Smooth muscle cell (in vitro differentiated cells): ENCODE measurements around the gene AGAP5. TPM values are rescaled to one million over a fixed set of nuclear protein-coding genes. Genes with fewer than 3 reads are reported as not detected.
"Not testable (repeated sequence)": the region's sequence is repeated elsewhere in the genome, so short reads cannot be mapped to it uniquely, and the experiment has no call there.

Experiments
- DNase-seq: peaks from one replicate; lab custom pipeline; 2025; ENCODE audit not compliant: unreplicated experiment; lab: John Stamatoyannopoulos, UW
- H2AFZ ChIP-seq: fragments of 200-600 bp; sonication (generic); 2 replicates; pipeline ENCODE4 v1.6.0; 2016; ENCODE audit warnings: antibody characterized with exemption, low read depth, mild to moderate bottlenecking
- H3F3A ChIP-seq: fragments of 200-600 bp; sonication (generic); 2 replicates; pipeline ENCODE4 v1.6.0; 2017; ENCODE audit warnings: antibody characterized with exemption, low read depth
- H3K27ac ChIP-seq: fragments of 200-600 bp; sonication (generic); 2 replicates; pipeline ENCODE4 v1.5.1; 2016; ENCODE audit warnings: low read depth, mild to moderate bottlenecking
- H3K27me3 ChIP-seq: fragments of 200-600 bp; sonication (generic); 2 replicates; pipeline ENCODE4 v1.6.1; 2016; ENCODE audit warnings: low read depth, mild to moderate bottlenecking
- H3K36me3 ChIP-seq: fragments of 200-600 bp; sonication (generic); 2 replicates; pipeline ENCODE4 v1.5.1; 2016; ENCODE audit warnings: low read depth
- H3K4me1 ChIP-seq: fragments of 200-600 bp; sonication (generic); 2 replicates; pipeline ENCODE4 v1.5.1; 2016; ENCODE audit warnings: low read depth
- H3K4me2 ChIP-seq: fragments of 200-600 bp; sonication (generic); 2 replicates; pipeline ENCODE4 v1.6.0; 2016; ENCODE audit warnings: mild to moderate bottlenecking
- H3K4me3 ChIP-seq: fragments of 200-600 bp; sonication (generic); 2 replicates; pipeline ENCODE4 v1.5.1; 2016; ENCODE audit warnings: mild to moderate bottlenecking
- H3K79me2 ChIP-seq: fragments of 200-600 bp; sonication (generic); 2 replicates; pipeline ENCODE4 v1.6.0; 2016; ENCODE audit warnings: low read depth, mild to moderate bottlenecking
- H3K9ac ChIP-seq: fragments of 200-600 bp; sonication (generic); 2 replicates; pipeline ENCODE4 v1.6.0; 2016; ENCODE audit warnings: low read depth
- H3K9me3 ChIP-seq: fragments of 200-600 bp; sonication (generic); replicated peaks from 2 replicates; pipeline ENCODE4 v1.5.1; 2016; ENCODE audit warnings: low read depth
- H4K20me1 ChIP-seq: fragments of 200-600 bp; sonication (generic); 2 replicates; pipeline ENCODE4 v1.6.0; 2016; ENCODE audit warnings: low read depth
- WGBS: methylation state at CpG from one replicate; pipeline ENCODE4 v1.1.7; 2016; ENCODE audit warnings: low lambda C conversion rate; 5-methylcytosine and 5-hydroxymethylcytosine counted together
- polyA plus RNA-seq: library from polyadenylated mRNA; unstranded; fragments of >200 nt; fragmentation: Nextera tagmentation; extraction: Ambion mirVana; gene quantifications from 2 replicates; pipeline ENCODE4 v1.2.1, GENCODE V29; 2016
- total RNA-seq: library from RNA; depleted of rRNA; stranded (reverse); fragments of >200 nt; gene quantifications from 2 replicates; pipeline ENCODE4 v1.2.3, GENCODE V29; 2014

Gene AGAP5
- total and polyA plus RNA-seq, 2 experiments from 2014 or later, result 1.4 to 4.1 TPM

- H3K9me3 ChIP-seq, H3K27me3 ChIP-seq, H2AFZ ChIP-seq, H3K36me3 ChIP-seq, H3K9ac ChIP-seq, DNase-seq, H3K4me2 ChIP-seq, H3F3A ChIP-seq, H3K79me2 ChIP-seq, H3K27ac ChIP-seq, H3K4me1 ChIP-seq, H4K20me1 ChIP-seq, H3K4me3 ChIP-seq: not testable (repeated sequence)
- WGBS, result 95% methylated on average over 10 of the region's 20 CpGs
Measured at GRCh38 chr10:73674546-73674945, 23.4 kb downstream of the AGAP5 start.

- 100% methylated on average over 4 of the region's 4 CpGs for WGBS
Measured at GRCh38 chr10:73668378-73668777, 29.5 kb downstream of the AGAP5 start.

GRCh38 chr10:73666153-73666809 lies 31.6 kb downstream of the AGAP5 start:
- H4K20me1 ChIP-seq, H3K9ac ChIP-seq, H3K27ac ChIP-seq, H3K4me3 ChIP-seq, H3K79me2 ChIP-seq, H3K4me2 ChIP-seq, DNase-seq, H3K36me3 ChIP-seq, H3F3A ChIP-seq, H3K9me3 ChIP-seq, H3K4me1 ChIP-seq, H3K27me3 ChIP-seq, H2AFZ ChIP-seq: not testable (repeated sequence)
- 66% methylated on average over 5 of the region's 5 CpGs for WGBS

More at GRCh38 chr10:73668378-73668777, 29.5 kb downstream of the AGAP5 start:
- not testable (repeated sequence) for H2AFZ ChIP-seq, H3K9ac ChIP-seq, H3F3A ChIP-seq, H3K27me3 ChIP-seq, H4K20me1 ChIP-seq, H3K4me1 ChIP-seq, H3K9me3 ChIP-seq, DNase-seq, H3K27ac ChIP-seq, H3K4me3 ChIP-seq, H3K36me3 ChIP-seq, H3K4me2 ChIP-seq, H3K79me2 ChIP-seq

GRCh38 chr10:73665581-73665980 lies 32.3 kb downstream of the AGAP5 start:
- H3K4me1 ChIP-seq, H3K27me3 ChIP-seq, H3K4me3 ChIP-seq, H3K4me2 ChIP-seq, H3K9ac ChIP-seq, H3K36me3 ChIP-seq, H3K27ac ChIP-seq, H3K9me3 ChIP-seq, H4K20me1 ChIP-seq, DNase-seq, H2AFZ ChIP-seq, H3F3A ChIP-seq, H3K79me2 ChIP-seq: not testable (repeated sequence)
- no CpG with 5 or more reads among the region's 3 CpGs for WGBS

- H2AFZ ChIP-seq, H3K27ac ChIP-seq, H3K4me1 ChIP-seq, H3K9me3 ChIP-seq, H3K9ac ChIP-seq, H4K20me1 ChIP-seq, H3K36me3 ChIP-seq, H3K4me3 ChIP-seq, H3F3A ChIP-seq, DNase-seq, H3K27me3 ChIP-seq, H3K4me2 ChIP-seq, H3K79me2 ChIP-seq: not testable (repeated sequence)
- WGBS, result 91% methylated on average over 13 of the region's 13 CpGs
Measured at GRCh38 chr10:73664156-73665040, 33.5 kb downstream of the AGAP5 start.

- 86% methylated on average over 10 of the region's 10 CpGs for WGBS
- H4K20me1 ChIP-seq, result not testable (repeated sequence)
Measured at GRCh38 chr10:73663621-73664020, 34.3 kb downstream of the AGAP5 start.

GRCh38 chr10:73662705-73663104 lies 35.2 kb downstream of the AGAP5 start:
- not testable (repeated sequence) for H3K36me3 ChIP-seq, H3F3A ChIP-seq, H3K27ac ChIP-seq, H3K9me3 ChIP-seq, H3K27me3 ChIP-seq, H3K4me2 ChIP-seq, H3K79me2 ChIP-seq, DNase-seq, H3K9ac ChIP-seq, H4K20me1 ChIP-seq, H3K4me3 ChIP-seq, H3K4me1 ChIP-seq, H2AFZ ChIP-seq
- 92% methylated on average over 7 of the region's 7 CpGs for WGBS

More at GRCh38 chr10:73663621-73664020, 34.3 kb downstream of the AGAP5 start:
- H2AFZ ChIP-seq, H3K79me2 ChIP-seq, H3K4me2 ChIP-seq, DNase-seq, H3K27ac ChIP-seq, H3K4me1 ChIP-seq, H3K9ac ChIP-seq, H3K4me3 ChIP-seq, H3F3A ChIP-seq, H3K9me3 ChIP-seq, H3K36me3 ChIP-seq, H3K27me3 ChIP-seq: not testable (repeated sequence)
